KMS-11 (cell line): ENCODE measurements around the gene GPR176.

Experiments
- H2AFZ ChIP-seq: fragments of 200-600 bp; sonication (generic); 2 replicates; pipeline ENCODE4 v1.6.1; 2016; ENCODE audit warnings: antibody characterized with exemption, mixed run types, low read depth
- H3K27ac ChIP-seq: fragments of 200-600 bp; sonication (generic); 2 replicates; pipeline ENCODE4 v1.6.1; 2016; ENCODE audit warnings: mild to moderate bottlenecking, mixed run types
- H3K27me3 ChIP-seq: fragments of 200-600 bp; sonication (generic); 2 replicates; pipeline ENCODE4 v1.6.1; 2017; ENCODE audit warnings: mild to moderate bottlenecking, low read depth, mixed run types, moderate library complexity; ENCODE audit not compliant: insufficient read depth
- H3K36me3 ChIP-seq: fragments of 200-600 bp; sonication (generic); 2 replicates; pipeline ENCODE4 v1.6.1; 2017; ENCODE audit warnings: mild to moderate bottlenecking, mixed run types; ENCODE audit not compliant: insufficient read depth
- H3K4me1 ChIP-seq: fragments of 200-600 bp; sonication (generic); 2 replicates; pipeline ENCODE4 v1.6.1; 2016; ENCODE audit warnings: mild to moderate bottlenecking, low read depth, mixed run types; ENCODE audit not compliant: poor library complexity, severe bottlenecking
- H3K4me2 ChIP-seq: fragments of 200-600 bp; sonication (generic); 2 replicates; pipeline ENCODE4 v1.7.0; 2016; ENCODE audit warnings: mild to moderate bottlenecking, mixed run types
- H3K4me3 ChIP-seq: fragments of 200-600 bp; sonication (generic); IDR thresholded peaks from 2 replicates; pipeline ENCODE4 v1.6.1; 2017; ENCODE audit warnings: low read depth, low read length, mixed read lengths; ENCODE audit not compliant: insufficient read depth
- H3K79me2 ChIP-seq: fragments of 200-600 bp; sonication (generic); 2 replicates; pipeline ENCODE4 v1.6.1; 2016; ENCODE audit warnings: low read depth, mixed run types; ENCODE audit not compliant: insufficient read depth
- H3K9ac ChIP-seq: fragments of 200-600 bp; sonication (generic); 2 replicates; pipeline ENCODE4 v1.6.1; 2016; ENCODE audit warnings: mild to moderate bottlenecking, mixed run types
- H4K20me1 ChIP-seq: fragments of 200-600 bp; sonication (generic); 2 replicates; pipeline ENCODE4 v1.6.1; 2016; ENCODE audit warnings: mild to moderate bottlenecking, mixed run types; ENCODE audit not compliant: insufficient read depth
- CTCF ChIP-seq: fragments of 200-600 bp; sonication (generic); conservative IDR thresholded peaks from 2 replicates; pipeline ENCODE4 v1.6.1; 2017; ENCODE audit warnings: low read depth, mild to moderate bottlenecking, antibody characterized with exemption, low read length, moderate library complexity, mixed read lengths

The GPR176 gene

DNA sequence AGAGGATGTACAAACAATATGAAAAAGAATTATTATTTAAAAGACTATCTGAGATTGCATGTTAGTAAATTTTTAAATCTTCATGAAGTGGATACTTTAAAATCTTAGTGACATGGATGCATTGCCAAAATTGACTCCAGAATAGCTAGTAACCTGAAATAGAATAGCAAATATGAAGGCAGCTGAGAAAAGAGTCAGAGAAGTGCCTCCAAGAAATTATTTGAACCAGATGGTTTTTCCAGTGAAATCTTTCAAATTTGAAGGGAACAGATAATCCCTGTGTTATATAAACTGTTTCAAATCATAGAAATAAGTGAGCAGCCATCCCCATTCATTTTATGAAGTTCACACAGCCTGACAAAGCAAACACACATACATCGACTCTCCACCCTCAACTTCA lies 167.1 kb downstream of the GPR176 start:
- H3K27ac ChIP-seq: no peak overlapping the region
- no peak overlapping the region for H2AFZ ChIP-seq
- no peaks in the 10 kb centered on the region for H3K79me2 ChIP-seq
- H3K36me3 ChIP-seq: no peaks in the 10 kb centered on the region
- no peak overlapping the region for H3K4me3 ChIP-seq
- H3K4me2 ChIP-seq: no peak overlapping the region
- H3K4me1 ChIP-seq: no peaks in the 10 kb centered on the region
- H3K27me3 ChIP-seq: no peaks in the 10 kb centered on the region
- no peak for TF ChIP-seq CTCF
- H4K20me1 ChIP-seq: no peaks in the 10 kb centered on the region
- no peak overlapping the region for H3K9ac ChIP-seq

DNA sequence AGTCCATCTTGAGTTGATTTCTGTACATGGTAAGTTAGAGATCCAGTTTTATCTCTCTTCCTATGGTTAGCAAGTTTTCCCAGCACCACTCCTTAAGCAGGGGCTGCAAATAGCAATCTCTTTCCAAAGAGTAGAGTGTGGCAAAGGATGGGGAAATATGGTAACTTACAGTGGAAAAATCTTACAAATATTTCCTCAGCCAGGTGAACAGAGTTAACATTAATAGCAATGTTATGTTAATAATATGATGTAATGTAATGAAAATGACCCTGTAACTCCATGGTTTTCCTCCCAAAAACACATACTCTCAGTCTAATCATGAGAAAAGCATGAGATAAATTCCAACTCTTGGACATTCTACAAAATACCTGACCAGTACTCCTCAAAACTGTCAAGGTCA lies 167.8 kb downstream of the GPR176 start:
- Histone ChIP-seq H3K27me3 (no peaks in the 10 kb centered on the region), H3K9ac (no peak overlapping the region), H4K20me1 (no peaks in the 10 kb centered on the region), H3K4me2 (no peak overlapping the region), H3K27ac (no peak overlapping the region), H2AFZ (no peak overlapping the region), H3K79me2 (no peaks in the 10 kb centered on the region), H3K4me1 (no peaks in the 10 kb centered on the region), H3K36me3 (no peaks in the 10 kb centered on the region), H3K4me3 (no peak overlapping the region)
- TF ChIP-seq CTCF: no peak
